Activated T-cell treated with anti-CD3 and anti-CD28 coated beads, Interleukin-2, amount 50 U/mL, for 4 hours (primary cell): ENCODE results near the gene FBXL4. TPM values are rescaled to one million over a fixed set of nuclear protein-coding genes. Genes with fewer than 3 reads are reported as not detected.
A peak's percentile ranks its signal among the peaks of the same experiment; 100 is the strongest.

Experiments used
- ATAC-seq, 2 donors: fragments of 200-7000 bp; cut with Tn5 transposase; one replicate each; pipeline ENCODE4 v1.10.0; 2021
- DNase-seq: peaks from one replicate; pipeline ENCODE4 v3.0.0-alpha.2; 2020
- H3K27me3 Mint-ChIP-seq: one replicate; pipeline ENCODE4 v1.8.0; 2021; ENCODE audit warnings: low read depth, mixed read lengths
- H3K36me3 Mint-ChIP-seq: one replicate; pipeline ENCODE4 v1.8.0; 2022; ENCODE audit warnings: mixed read lengths; ENCODE audit not compliant: insufficient read depth
- H3K4me1 Mint-ChIP-seq: one replicate; pipeline ENCODE4 v1.8.0; 2021; ENCODE audit warnings: low read depth, mixed read lengths
- H3K4me3 Mint-ChIP-seq: one replicate; pipeline ENCODE4 v1.8.0; 2021; ENCODE audit warnings: mild to moderate bottlenecking, moderate library complexity, mixed read lengths
- H3K9me3 Mint-ChIP-seq: one replicate; pipeline ENCODE4 v1.8.0; 2021; ENCODE audit warnings: mixed read lengths
- total RNA-seq, 3 donors: library from RNA; stranded (reverse); gene quantifications; one replicate each; pipeline ENCODE4 v1.2.1, GENCODE V29; 2021

FBXL4 gene
- total RNA-seq, 3 donors from 2014 or later, result 6.9 to 7.7 (median 7.7) TPM

DNA sequence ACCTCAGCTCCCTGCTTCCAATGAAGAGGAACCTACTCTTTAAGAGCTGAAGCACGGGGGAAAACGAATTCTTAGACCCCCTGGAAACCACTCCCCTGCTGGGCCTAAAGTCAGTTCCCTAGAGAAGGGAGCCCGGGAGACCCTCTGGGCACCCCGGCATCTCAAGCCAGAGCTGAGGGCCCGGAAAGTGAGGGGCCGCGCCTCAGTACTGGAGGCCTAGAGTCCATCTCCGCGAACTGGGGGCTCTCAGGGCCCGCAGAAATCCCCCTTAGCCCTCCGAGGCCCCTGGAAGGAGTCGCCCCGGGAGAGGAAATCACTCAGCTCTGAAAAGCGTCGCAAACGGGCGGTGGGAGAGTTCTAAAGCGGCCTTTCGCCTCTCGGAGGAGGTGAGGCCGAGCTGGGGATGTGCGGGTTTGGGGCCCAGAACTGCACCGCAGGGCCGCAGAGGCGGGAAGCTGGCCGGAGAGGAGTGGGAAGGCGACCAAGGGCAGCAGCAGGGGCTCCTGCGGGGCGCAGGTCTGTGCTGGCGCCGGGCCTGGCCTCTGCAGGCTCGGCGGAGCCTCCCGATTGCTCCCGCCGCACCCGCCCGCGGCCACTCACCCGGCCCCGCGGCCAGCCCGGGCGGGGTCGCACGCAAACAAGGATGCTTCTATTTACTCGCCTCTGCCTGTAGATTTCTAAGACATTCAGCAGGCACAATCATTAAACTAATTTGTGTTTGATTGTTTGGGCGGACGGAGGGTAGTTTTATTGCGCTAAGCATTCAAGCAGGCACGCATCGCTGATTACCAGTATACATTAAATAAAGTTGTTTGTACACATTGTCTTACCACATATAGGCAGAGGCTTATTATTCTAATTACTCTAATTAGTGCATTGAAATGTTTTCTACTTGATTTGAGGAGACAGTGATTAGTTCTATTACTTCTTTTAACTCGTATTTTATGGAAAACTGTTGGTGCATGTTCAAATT, 104.2 kb downstream of the FBXL4 start:
- Mint-ChIP-seq H3K9me3 (no peaks in the 10 kb centered on the region), H3K36me3 (no peaks in the 10 kb centered on the region), H3K27me3 (peaks cover 79% of the 10 kb centered on the region), H3K4me1 (peaks cover 22% of the 10 kb centered on the region), H3K4me3 (no peak overlapping the region)
- DNase-seq (no peak), ATAC-seq (no peak)

DNA sequence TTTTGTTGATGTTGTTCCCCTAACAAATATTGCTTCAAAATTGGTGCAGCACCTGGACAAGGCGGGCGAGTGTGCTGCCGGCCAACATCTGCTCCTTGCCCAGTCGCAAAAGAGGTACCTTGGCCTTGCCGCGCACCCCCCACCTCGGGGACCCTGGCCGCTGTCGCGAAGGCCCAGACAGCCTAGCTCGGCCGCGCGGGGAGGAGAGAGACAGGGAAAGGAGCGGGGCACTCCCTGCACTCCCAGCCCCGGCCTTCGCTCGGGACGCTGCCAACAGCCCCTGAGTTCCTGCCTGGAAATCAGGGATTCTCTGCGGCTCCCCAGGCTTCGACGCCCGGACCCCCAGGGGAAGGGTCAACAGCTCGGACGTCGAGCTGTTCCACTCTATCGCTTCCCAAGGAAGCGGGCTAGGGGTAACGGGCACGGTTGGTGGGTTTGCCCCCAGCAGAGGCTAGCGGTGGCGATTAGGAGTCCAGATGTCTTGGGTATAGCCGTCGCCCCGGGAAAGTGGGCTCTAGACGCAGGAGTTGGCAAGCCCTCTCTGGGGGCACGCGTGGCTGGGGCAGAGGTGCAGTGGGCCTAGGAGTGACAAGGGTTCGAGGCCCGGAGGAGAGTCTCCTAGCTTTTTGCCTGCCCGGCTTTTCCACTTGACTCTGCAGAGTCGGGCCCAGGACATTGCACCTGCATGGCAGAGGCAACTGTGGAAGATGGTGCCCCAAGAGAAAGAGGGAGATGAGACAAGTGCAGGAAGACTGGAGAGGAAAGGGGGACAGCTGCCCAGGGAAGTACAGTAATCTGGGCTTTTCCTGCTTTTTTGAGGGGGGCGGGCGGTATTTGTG, 105.2 kb downstream of the FBXL4 start:
- ATAC-seq (no peak), DNase-seq (no peak)
- Mint-ChIP-seq H3K4me3 (peak overlapping the region; percentile 46), H3K9me3 (no peaks in the 10 kb centered on the region), H3K4me1 (peaks cover 22% of the 10 kb centered on the region), H3K27me3 (peaks cover 84% of the 10 kb centered on the region), H3K36me3 (no peaks in the 10 kb centered on the region)

DNA sequence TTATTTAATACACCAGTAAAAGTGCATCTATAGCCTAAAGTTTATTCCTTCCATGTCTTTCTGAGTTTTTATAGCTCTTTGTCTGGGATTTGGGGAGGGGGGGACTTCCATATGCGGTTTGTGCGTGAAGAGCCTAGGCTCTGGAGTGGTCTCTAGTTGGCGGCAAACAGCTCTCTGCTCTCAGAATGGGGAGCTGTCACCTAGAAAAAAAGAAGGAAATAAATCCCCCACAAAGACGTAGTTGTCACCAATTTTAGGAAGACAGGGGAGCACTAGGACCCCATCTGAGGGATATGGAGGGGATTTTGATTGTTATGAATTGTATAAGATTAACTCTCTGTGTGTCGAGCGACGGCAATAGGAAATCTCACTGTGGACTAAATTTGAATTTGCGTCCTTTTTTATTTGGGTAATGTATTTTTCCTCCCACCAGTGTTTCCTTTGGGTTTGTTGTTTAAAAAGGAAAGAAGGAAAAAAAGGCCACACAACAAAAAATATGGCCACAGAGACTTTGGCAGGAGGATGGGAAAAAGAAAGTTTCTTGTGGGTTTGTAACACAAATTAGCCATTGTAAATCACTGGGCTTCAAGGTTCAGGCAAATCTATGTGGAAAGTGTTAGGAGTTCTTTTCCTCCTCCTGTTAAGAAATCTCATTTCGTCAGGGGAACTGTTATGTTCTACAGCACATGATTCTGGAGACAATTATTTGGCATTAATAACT, 106.0 kb downstream of the FBXL4 start:
- DNase-seq, result no peak
- ATAC-seq, result no peak
- H3K36me3 Mint-ChIP-seq, result no peaks in the 10 kb centered on the region
- H3K4me1 Mint-ChIP-seq, result peaks cover 23% of the 10 kb centered on the region
- H3K4me3 Mint-ChIP-seq, result no peak overlapping the region
- peaks cover 83% of the 10 kb centered on the region for H3K27me3 Mint-ChIP-seq
- no peaks in the 10 kb centered on the region for H3K9me3 Mint-ChIP-seq

DNA sequence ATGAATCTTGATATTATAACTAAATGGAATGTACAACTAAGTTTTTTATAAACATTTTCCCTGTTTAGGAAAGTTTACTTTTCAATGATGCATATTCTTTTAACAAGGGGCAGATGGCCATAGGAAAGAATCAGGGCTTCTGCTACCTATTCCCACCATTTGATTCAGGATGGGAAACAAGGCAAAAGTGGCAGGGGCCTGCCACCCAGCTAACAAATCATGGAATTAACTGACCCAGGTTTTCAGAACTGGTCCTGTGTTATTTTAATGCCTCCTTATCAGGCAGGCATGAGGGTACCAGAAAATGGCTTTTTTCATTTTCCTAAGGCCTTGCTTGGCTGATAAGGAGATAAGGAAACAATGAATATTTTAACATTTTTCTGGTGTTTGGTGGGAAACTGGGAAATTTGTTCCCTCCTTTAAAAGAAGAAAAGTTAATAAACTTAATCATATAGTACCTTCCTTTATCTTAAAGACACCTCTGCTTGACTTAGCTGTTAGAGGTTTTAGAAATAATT, 106.7 kb downstream of the FBXL4 start:
- no peak overlapping the region for H3K4me3 Mint-ChIP-seq
- peaks cover 27% of the 10 kb centered on the region for H3K4me1 Mint-ChIP-seq
- peaks cover 81% of the 10 kb centered on the region for H3K27me3 Mint-ChIP-seq
- no peak for DNase-seq
- no peaks in the 10 kb centered on the region for H3K9me3 Mint-ChIP-seq
- H3K36me3 Mint-ChIP-seq, result no peaks in the 10 kb centered on the region
- no peak for ATAC-seq

DNA sequence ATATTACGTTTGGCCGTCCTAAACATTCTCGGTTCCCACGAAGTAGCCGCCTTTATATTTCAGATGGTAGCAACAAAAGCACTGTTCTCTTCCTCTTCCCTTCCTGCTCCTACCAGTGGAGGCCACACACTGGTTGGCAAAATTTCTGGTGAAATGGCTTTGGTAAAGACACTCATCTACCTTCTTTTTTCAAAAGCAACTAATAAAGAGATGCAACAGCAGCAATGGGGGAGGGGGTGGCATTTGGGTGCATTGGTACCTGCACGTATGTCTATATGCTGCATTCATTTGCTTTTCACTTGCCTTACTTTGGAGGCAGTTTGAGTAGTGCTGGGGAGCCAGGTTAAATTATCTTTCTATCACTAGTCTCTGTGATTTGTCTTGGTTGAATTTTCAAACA, 107.4 kb downstream of the FBXL4 start:
- Mint-ChIP-seq H3K27me3 (peaks cover 79% of the 10 kb centered on the region), H3K36me3 (no peaks in the 10 kb centered on the region), H3K4me1 (peaks cover 25% of the 10 kb centered on the region), H3K9me3 (no peaks in the 10 kb centered on the region), H3K4me3 (no peak overlapping the region)
- DNase-seq (no peak), ATAC-seq (no peak)

DNA sequence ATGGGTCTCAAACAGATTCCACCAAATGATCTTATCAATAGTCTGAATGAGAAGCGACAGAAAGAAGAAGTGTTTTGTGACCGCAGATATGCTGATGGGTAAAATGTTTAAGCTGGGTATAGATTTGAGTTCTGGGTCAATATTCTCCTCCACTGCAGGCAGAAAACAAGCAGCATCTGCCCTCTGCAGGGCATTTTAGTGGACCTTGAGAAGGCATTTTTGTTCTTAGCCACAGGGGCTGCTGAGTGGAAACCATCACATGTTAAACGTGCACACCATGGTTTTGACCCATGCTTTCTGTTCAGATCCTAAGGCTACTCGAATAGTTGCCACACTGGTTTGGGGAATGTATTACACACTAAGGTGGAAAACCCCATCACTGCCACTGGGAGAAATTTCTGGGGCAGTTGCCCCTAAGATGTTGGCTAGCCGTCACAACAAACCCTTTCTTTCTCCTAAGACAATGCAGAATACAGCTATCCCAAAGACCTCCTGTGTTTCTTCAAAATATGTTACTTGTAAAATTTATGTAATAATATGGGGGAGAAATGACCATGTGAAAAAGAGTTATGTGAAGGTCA, 107.9 kb downstream of the FBXL4 start:
- no peak for DNase-seq
- no peaks in the 10 kb centered on the region for H3K36me3 Mint-ChIP-seq
- no peak for ATAC-seq
- H3K9me3 Mint-ChIP-seq, result no peaks in the 10 kb centered on the region
- no peak overlapping the region for H3K4me3 Mint-ChIP-seq
- H3K4me1 Mint-ChIP-seq, result peaks cover 23% of the 10 kb centered on the region
- peaks cover 78% of the 10 kb centered on the region for H3K27me3 Mint-ChIP-seq

DNA sequence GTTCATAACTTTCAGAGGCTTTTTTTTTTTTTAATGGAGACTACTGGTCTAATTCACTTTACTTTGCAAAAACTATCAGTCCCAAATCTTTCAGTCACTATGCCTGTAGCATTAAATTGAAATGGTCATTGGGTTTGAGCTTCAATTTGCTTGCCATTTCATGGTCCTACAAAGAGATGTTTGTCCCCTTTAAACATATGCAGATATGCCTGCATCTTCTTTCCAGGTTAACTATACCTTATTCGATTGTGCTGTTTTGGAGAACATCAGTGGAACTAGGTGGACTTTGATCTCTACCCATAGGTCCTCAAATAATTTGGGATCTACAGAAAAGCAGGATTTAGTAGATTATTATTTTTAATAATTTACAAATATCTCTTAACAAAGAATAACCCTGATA, 108.8 kb downstream of the FBXL4 start:
- H3K27me3 Mint-ChIP-seq, result peaks cover 75% of the 10 kb centered on the region
- H3K4me1 Mint-ChIP-seq, result peaks cover 16% of the 10 kb centered on the region
- no peaks in the 10 kb centered on the region for H3K36me3 Mint-ChIP-seq
- no peak overlapping the region for H3K4me3 Mint-ChIP-seq
- H3K9me3 Mint-ChIP-seq, result no peaks in the 10 kb centered on the region
- ATAC-seq (no peak), DNase-seq (no peak)

DNA sequence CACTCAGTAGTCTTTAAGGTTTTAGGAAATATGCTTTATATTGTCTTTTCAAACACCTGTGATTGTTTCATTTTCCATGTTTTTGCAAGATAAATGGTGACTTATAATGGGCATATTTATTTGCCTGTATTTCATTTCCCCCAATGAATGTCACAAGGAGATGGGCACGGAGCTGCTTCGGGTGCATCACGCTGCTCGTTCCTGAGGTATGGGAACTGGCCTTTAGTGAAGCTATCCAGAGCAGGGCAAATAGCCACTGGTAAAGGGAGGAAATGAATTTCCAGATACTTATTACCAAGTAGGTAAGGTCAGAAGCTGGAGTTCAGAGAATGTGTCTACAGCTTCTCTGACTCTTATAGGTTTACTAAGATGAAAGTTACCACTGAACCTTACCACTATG, 109.7 kb downstream of the FBXL4 start:
- Mint-ChIP-seq H3K4me3 (no peak overlapping the region), H3K36me3 (no peaks in the 10 kb centered on the region), H3K4me1 (peaks cover 21% of the 10 kb centered on the region), H3K27me3 (peaks cover 76% of the 10 kb centered on the region), H3K9me3 (no peaks in the 10 kb centered on the region)
- DNase-seq (no peak), ATAC-seq (no peak)

DNA sequence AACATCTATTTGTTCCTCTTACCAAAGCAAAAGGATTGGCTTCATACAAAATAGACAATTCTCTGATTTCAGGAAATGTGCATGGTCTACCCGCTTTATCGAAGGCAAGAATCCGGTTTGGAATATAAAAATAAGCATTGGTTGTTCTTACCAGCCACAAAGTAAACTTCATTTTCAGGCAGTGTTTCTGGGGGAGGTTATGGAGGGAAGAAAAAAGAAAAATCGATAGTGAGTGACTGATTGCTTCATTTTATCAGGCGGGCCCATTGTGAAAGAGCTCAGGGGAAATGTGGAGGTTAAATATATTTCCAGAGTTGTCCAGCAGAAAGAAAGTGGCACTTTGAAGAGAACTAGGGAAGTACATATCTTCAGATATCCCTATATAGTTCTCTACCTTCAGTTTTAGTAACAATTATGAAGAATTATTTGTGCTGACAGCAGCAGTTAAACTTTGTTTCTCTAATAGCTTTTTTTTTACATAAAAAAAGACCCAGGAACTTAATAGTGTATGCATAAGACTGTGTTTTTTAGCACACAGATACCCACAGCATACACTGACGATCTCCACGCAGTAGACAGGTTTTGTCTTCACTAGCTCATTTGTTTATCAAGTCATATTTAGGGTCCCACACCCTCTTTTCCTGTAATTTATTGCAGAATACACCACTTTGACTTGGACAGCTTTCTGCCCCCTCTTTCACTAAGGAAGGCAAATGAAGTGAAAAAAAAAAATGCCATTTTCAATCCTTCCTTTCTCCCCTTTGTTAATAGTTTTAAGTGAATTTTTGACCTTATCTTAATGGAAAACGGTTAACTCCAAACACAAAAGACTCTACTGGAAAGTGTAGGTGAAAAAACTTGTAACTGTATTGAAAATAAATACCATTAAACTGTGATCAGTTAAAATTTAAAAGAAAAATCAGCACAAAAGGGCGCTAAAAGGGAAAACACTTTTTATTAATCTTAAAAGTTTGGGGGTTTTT, 110.5 kb downstream of the FBXL4 start:
- Mint-ChIP-seq H3K36me3 (no peaks in the 10 kb centered on the region), H3K4me1 (peaks cover 26% of the 10 kb centered on the region), H3K27me3 (peaks cover 76% of the 10 kb centered on the region), H3K4me3 (peak overlapping the region; percentile 6), H3K9me3 (no peaks in the 10 kb centered on the region)
- DNase-seq, result no peak
- no peak for ATAC-seq

DNA sequence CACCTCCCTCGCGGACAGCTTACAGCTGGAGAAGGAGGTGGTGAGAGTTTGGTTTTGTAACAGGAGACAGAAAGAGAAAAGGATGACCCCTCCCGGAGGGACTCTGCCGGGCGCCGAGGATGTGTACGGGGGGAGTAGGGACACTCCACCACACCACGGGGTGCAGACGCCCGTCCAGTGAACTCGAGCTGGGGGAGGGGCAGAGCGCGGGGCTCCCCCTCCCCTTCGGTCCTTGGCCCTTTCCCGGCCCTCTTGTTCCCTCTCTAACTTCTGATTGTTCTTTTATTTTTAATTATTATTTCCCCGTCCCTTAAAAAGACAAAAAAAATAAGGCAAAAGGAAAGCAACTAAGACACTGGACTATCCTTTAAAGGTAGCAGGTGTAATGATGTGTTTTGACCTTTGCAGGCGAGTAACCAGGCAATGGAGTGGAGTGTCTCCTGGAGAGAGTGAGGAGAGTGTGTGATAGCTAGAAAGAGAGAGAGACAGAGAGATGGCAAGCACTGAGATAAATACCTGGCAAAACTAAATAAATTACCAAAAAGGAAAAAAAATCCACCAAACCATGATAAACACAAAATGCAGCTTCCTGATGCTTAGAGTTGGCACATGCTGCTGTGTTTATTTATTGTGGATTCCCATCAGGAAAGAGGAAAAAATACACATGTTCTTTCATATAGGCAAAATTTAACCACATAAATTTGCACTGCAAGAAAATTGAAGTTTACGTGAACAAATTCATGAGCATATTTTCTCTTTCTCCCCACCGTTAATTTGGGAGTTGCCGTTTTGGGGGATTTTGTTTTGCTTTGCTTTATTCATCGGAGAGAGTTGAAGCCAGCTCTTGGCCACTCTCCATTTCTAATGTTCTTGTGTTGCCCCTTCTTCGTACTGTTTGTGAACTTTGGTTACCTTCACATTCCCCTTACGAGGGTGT, 111.5 kb downstream of the FBXL4 start:
- H3K36me3 Mint-ChIP-seq, result no peaks in the 10 kb centered on the region
- ATAC-seq (no peak), DNase-seq (no peak)
- no peaks in the 10 kb centered on the region for H3K9me3 Mint-ChIP-seq
- H3K4me3 Mint-ChIP-seq, result peak overlapping the region; percentile 6
- peaks cover 75% of the 10 kb centered on the region for H3K27me3 Mint-ChIP-seq
- H3K4me1 Mint-ChIP-seq, result peaks cover 30% of the 10 kb centered on the region

DNA sequence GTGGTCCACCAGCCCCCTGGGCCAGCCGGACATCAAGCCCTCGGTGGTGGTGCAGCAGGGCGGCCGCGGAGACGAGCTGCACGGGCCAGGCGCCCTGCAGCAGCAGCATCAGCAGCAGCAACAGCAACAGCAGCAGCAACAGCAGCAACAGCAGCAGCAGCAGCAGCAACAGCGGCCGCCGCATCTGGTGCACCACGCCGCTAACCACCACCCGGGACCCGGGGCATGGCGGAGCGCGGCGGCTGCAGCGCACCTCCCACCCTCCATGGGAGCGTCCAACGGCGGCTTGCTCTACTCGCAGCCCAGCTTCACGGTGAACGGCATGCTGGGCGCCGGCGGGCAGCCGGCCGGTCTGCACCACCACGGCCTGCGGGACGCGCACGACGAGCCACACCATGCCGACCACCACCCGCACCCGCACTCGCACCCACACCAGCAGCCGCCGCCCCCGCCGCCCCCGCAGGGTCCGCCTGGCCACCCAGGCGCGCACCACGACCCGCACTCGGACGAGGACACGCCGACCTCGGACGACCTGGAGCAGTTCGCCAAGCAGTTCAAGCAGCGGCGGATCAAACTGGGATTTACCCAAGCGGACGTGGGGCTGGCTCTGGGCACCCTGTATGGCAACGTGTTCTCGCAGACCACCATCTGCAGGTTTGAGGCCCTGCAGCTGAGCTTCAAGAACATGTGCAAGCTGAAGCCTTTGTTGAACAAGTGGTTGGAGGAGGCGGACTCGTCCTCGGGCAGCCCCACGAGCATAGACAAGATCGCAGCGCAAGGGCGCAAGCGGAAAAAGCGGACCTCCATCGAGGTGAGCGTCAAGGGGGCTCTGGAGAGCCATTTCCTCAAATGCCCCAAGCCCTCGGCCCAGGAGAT, 112.4 kb downstream of the FBXL4 start:
- DNase-seq (no peak), ATAC-seq (no peak)
- peaks cover 37% of the 10 kb centered on the region for H3K4me1 Mint-ChIP-seq
- H3K27me3 Mint-ChIP-seq, result peaks cover 77% of the 10 kb centered on the region
- H3K4me3 Mint-ChIP-seq, result no peak overlapping the region
- no peaks in the 10 kb centered on the region for H3K9me3 Mint-ChIP-seq
- no peaks in the 10 kb centered on the region for H3K36me3 Mint-ChIP-seq
